Ovary (tissue), 9 donors: ENCODE results near the gene HDAC5. TPM values are rescaled to one million over a fixed set of nuclear protein-coding genes. Genes with fewer than 3 reads are reported as not detected.

Source experiments
- DNase-seq, 5 donors: peaks; one replicate each; pipeline ENCODE4 v3.0.0-alpha.2; 2019 to 2020
- H3K27ac ChIP-seq, 2 donors: fragments of 200-600 bp; one replicate each; pipeline versions ENCODE4 v1.5.1 to v1.8.0; 2019 to 2022
- H3K27me3 ChIP-seq: fragments of 200-600 bp; one replicate; pipeline ENCODE4 v1.8.0; 2022
- H3K36me3 ChIP-seq: fragments of 200-600 bp; sonication (generic); one replicate; pipeline ENCODE4 v1.5.1; 2019
- H3K4me1 ChIP-seq: one replicate; pipeline ENCODE4 v1.8.1; 2013; ENCODE audit warnings: mild to moderate bottlenecking, moderate library complexity; ENCODE audit not compliant: insufficient read depth
- H3K4me3 ChIP-seq: fragments of 200-600 bp; sonication (generic); one replicate; pipeline ENCODE4 v1.5.1; 2017
- H3K9me3 ChIP-seq, 2 donors: fragments of 200-600 bp in 1 of 2; sonication (generic) in 1 of 2; one replicate each; pipeline versions ENCODE4 v1.5.1 to v1.8.1; 2013 to 2019; ENCODE audit warnings: mild to moderate bottlenecking in 1 of 2, moderate library complexity in 1 of 2
- CTCF ChIP-seq, 3 donors: fragments of 450-650 bp in 2 of 3; fragments of 200-600 bp in 1 of 3; IDR thresholded peaks; one replicate each; pipeline versions ENCODE4 v1.5.1 to v1.8.0; 2016 to 2022; ENCODE audit warnings: antibody characterized with exemption in 3 of 3, mild to moderate bottlenecking in 1 of 3
- EP300 ChIP-seq: sonication (generic); formaldehyde crosslinking; IDR thresholded peaks from one replicate; pipeline ENCODE4 v1.6.1; 2017; ENCODE audit warnings: antibody characterized with exemption
- POLR2A ChIP-seq: fragments of 450-650 bp; IDR thresholded peaks from one replicate; pipeline ENCODE4 v1.6.1; 2017; ENCODE audit warnings: antibody characterized with exemption, mild to moderate bottlenecking, moderate library complexity
- WGBS, 3 donors: extraction: QIAGEN DNeasy Blood & Tissue Kit in 1 of 3; methylation state at CpG; one replicate each; pipeline versions ENCODE4 v1.1.5 to v1.1.7; 2013 to 2017; 5-methylcytosine and 5-hydroxymethylcytosine counted together
- intact Hi-C, 4 donors: fragments of 100-400 bp; cut with DNase I; formaldehyde crosslinking; loops; one replicate each; pipeline versions ENCODE4 v1.11.0 to v1.15.1; 2022 to 2023
- polyA plus RNA-seq, 2 donors: library from polyadenylated mRNA; stranded (reverse); fragments of 200-250 nt in 1 of 2; fragments of 350-450 nt in 1 of 2; fragmentation: Illumina TruSeq in 1 of 2; extraction: RNeasy Lipid Tissue Mini Kit (QIAGEN cat#74804) in 1 of 2; gene quantifications; one replicate each; pipeline ENCODE4 v1.2.3, GENCODE V29; 2013 to 2014
- total RNA-seq, 7 donors: library from RNA; depleted of rRNA in 2 of 7; stranded (reverse); fragments of >200 nt in 2 of 7; fragmentation: NEBNext Ultra II Directional in 3 of 7; extraction: Animal tissue kit (Norgen Biotek cat#: 25700) in 3 of 7; gene quantifications; one replicate each; pipeline versions ENCODE4 v1.1.0 to v1.2.4, GENCODE V29; 2016 to 2023
- donor health status: DM: no; HTN: no; CAD: no; lungs with moderate emphysema.
- donor health status: DM: no; HTN: no; CAD: no.
- donor health status: Bipolar disorder and iron deficiency.
- donor health status: DM: yes; HTN: yes; CAD: no.
- donor health status: DM: no; HTN: no; CAD: no.
- donor health status: DM: yes; HTN: yes; CAD: no.

The HDAC5 gene
- total and polyA plus RNA-seq, 9 donors: 11.4 to 97.6 (median 67.2) TPM

- peaks cover 16% of the 10 kb centered on the region for H3K4me1 ChIP-seq
- no peak overlapping the region for H3K27ac ChIP-seq
- no peaks in the 10 kb centered on the region for H3K27me3 ChIP-seq
- H3K4me3 ChIP-seq: no peak overlapping the region
- intact Hi-C loops: loop anchor here in 1 of 4 donors (5.0 kb wide), 1 partner anchor 52 kb away; the partner anchor contains the start of gene LSM12
- DNase-seq: no peak
- H3K36me3 ChIP-seq: no peaks in the 10 kb centered on the region
- H3K9me3 ChIP-seq: no peaks in the 10 kb centered on the region
- WGBS, 3 donors: 91 to 93% (median 92%) methylated on average over 2 of the region's 2 CpGs
- TF ChIP-seq CTCF (IDR thresholded peaks at IDR 0.05): no peak
Observed at GRCh38 chr17:44119798-44120197, 3.6 kb downstream of the HDAC5 start.

DNA sequence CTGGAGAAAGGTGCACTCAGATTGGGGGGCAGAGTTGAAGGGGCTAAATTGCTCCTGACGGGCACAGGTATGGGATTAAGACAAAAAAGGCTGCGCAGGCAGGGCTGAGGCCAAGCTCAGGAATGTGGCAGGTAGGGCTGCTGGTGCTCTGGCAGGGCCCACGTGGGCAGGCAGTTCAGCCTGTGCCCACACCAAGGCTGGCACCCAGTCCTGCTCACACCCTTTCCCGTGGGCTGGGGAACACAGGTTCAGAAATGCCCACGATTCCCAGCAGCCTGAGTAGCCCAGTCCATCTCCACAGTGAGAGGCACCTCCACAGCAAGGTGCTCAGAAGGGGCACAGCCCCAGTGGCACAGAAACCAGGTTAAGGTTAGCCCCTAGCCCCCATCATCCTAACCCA is 4.4 kb downstream of the HDAC5 start:
- Histone ChIP-seq H3K36me3 (no peaks in the 10 kb centered on the region), H3K9me3 (no peaks in the 10 kb centered on the region), H3K27ac (no peak overlapping the region), H3K27me3 (no peaks in the 10 kb centered on the region), H3K4me3 (no peak overlapping the region), H3K4me1 (peaks cover 18% of the 10 kb centered on the region)
- intact Hi-C loops: no loop called here
- no peak for DNase-seq
- WGBS, 3 donors: 67 to 76% (median 73%) methylated on average over 5 of the region's 5 CpGs
- TF ChIP-seq EP300 (no peak), POLR2A (no peak), CTCF (IDR thresholded peaks at IDR 0.05) (no peak)

GRCh38 chr17:44118427-44119050 is 4.9 kb downstream of the HDAC5 start:
- DNase-seq: no peak
- Histone ChIP-seq H3K4me1 (peaks cover 18% of the 10 kb centered on the region), H3K9me3 (no peaks in the 10 kb centered on the region), H3K36me3 (no peaks in the 10 kb centered on the region), H3K27me3 (no peaks in the 10 kb centered on the region), H3K27ac (no peak overlapping the region), H3K4me3 (no peak overlapping the region)
- intact Hi-C loops: no loop called here
- 62 to 72% (median 71%) methylated on average over 10 of the region's 10 CpGs for WGBS, 3 donors
- no peak for TF ChIP-seq EP300
- TF ChIP-seq CTCF (IDR thresholded peaks at IDR 0.05): no peak

DNA sequence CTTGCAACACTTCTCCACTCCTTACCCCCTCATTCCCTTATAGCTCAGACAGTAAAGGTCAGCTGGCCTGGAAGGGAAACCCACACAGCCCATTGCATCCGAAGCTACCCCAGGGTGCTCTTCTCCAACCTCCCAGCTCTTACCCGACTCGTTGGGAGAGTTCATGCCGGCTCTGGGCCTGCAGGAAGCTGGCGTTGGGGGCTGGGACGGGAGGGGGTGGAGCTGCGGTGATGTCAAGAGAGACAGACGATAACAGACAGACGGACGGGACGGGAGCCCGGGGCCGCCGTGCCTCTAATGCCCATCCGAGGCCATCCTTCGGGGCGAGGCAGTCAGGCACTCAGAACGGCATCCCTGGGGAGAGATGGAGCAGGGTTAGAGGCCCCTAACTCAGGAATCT is 6.1 kb downstream of the HDAC5 start:
- 73 to 76% (median 76%) methylated on average over 18 of the region's 18 CpGs for WGBS, 3 donors
- no peak for TF ChIP-seq CTCF (IDR thresholded peaks at IDR 0.05)
- TF ChIP-seq EP300: no peak
- no peak for TF ChIP-seq POLR2A
- Histone ChIP-seq H3K27me3 (no peaks in the 10 kb centered on the region), H3K36me3 (no peaks in the 10 kb centered on the region), H3K27ac (no peak overlapping the region), H3K9me3 (no peaks in the 10 kb centered on the region), H3K4me1 (peaks cover 18% of the 10 kb centered on the region), H3K4me3 (no peak overlapping the region)
- intact Hi-C loops: no loop called here
- DNase-seq: no peak
